ELR (cell line): Measurements from ENCODE around the gene CYB5B.

Experiments
- DNase-seq: peaks from one replicate; pipeline ENCODE4 v3.0.0-alpha.2; 2015; ENCODE audit warnings: low read depth

The CYB5B gene

GRCh38 chr16:69486724-69487123 is 62.3 kb downstream of the CYB5B start:
- no peak for DNase-seq

DNA sequence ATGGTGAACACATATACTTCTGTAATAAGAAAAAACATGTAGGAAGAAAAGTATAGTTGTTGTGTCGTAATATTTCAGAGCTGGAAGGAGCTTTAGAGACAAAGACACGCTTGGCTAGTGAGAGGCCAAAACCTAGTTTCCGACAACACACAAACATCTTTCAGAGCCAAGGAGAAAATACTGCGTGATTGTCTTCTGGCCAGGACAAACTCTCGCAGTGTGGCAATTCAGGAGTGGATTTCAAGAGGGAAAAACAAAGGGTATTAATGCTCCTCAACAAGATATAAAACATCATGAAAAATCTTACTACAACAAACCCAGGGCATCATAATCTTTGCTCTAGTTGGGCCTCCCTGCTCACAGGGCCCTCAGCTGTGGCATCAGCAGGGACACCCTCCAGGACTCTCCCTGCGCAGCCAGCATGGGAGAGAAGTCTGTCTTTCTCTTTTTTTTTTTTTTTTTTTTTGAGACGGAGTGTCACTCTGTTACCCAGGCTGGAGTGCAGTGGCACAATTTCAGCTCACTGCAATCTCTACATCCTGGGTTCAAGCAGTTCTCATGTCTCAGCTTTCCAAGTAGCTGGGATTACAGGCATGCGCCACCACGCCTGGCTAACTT is 66.4 kb downstream of the CYB5B start:
- no peak for DNase-seq

GRCh38 chr16:69494991-69495392 is 70.6 kb downstream of the CYB5B start:
- DNase-seq: peak; percentile 55

- DNase-seq: no peak
Observed at GRCh38 chr16:69495821-69496220, 71.4 kb downstream of the CYB5B start.

- no peak for DNase-seq
Observed at GRCh38 chr16:69496376-69496775, 72.0 kb downstream of the CYB5B start.

DNA sequence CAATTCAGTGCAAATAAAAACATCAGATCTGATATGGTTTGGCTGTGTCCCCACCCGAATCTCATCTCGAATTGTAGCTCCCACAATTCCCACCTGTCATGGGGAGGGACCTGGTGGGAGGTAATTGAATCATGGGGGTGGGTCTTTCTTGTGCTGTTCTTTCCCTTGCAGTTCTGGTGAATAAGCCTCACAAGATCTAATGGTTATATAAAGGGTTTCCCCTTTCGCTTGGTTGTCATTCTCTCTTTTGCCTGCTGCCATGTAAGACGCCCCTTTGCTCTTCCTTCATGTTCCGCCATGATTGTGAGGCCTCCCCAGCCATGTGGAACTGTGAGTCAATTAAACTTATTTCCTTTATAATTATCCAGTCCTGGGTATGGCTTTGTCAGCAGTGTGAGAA is 72.5 kb downstream of the CYB5B start:
- no peak for DNase-seq

- no peak for DNase-seq
Observed at GRCh38 chr16:69497876-69498596, 73.6 kb downstream of the CYB5B start.

DNA sequence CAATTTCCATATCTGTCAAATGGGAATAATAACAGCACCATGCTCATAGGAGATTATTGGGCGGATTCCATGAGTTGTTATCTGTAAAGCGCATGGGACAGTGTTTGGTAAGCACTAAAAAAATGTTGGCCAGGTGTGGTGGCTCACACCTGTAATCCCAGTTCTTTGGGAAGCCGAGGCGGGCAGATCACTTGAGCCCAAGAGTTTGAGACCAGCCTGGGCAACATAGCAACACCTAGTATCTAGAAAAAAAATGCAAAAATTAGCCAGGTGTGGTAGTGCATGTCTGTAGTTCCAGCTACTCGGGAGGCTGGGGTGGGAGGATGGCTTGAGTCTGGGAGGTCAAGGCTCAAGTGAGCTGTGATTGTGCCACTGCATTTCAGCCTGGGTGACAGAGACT is 74.5 kb downstream of the CYB5B start:
- no peak for DNase-seq

GRCh38 chr16:69499541-69500230 is 75.3 kb downstream of the CYB5B start:
- DNase-seq: no peak

GRCh38 chr16:69500496-69500895 is 76.1 kb downstream of the CYB5B start:
- DNase-seq: no peak

DNA sequence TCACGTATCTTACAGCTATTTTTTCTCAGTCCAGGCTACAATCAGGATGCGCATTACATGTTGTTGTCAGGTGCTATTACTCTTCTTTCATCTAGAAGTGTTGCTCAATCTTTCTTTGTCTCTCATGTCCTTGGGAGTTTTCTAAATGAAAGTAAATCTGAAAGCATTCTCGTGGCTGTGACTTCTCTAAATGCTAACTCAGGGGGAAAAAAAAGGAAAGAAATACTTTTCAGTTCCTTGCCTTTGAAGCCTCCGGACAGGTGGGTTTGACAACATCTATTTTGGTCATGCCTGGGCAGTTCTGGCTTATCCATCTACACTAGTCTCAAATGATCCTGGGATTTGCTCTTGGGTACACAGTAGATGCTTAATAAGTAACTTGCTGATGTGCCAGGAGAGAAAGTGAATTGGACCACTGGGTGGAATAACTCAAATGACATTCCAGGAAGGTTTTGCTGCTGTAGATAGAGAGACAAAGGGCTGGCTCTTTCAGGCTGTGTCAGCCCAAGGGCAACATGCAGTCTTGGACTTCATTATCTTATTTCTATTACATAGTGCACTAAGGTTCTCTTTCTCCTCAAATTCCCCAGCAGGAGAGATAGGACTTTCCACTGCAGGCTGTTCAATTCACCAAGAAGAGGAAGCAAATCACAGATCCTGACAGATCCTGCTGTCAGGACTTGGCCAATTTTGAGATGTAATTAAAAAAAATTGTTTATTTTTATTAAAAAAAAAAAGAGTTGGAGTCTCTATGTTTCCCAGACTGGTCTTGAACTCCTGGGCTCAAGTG is 77.7 kb downstream of the CYB5B start:
- no peak for DNase-seq

DNA sequence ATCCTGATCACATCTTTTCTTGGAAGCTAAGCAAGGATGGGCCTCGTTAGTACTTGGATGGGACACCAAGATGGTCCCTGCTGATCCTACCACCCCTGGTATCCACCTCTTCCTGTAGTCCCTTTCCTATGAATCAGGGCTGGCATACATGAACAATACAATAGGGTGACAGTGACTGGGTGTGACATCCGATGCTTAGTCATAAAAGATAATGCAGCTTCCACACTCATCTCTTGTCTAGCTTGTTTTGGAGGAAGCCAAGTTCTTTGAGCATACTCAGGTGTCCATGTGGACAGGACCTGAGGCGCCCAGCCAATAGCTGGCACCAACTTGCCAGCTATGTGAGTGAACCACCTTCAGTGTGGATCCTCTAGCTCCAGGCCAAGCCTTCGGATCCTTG is 78.8 kb downstream of the CYB5B start:
- DNase-seq: no peak

DNA sequence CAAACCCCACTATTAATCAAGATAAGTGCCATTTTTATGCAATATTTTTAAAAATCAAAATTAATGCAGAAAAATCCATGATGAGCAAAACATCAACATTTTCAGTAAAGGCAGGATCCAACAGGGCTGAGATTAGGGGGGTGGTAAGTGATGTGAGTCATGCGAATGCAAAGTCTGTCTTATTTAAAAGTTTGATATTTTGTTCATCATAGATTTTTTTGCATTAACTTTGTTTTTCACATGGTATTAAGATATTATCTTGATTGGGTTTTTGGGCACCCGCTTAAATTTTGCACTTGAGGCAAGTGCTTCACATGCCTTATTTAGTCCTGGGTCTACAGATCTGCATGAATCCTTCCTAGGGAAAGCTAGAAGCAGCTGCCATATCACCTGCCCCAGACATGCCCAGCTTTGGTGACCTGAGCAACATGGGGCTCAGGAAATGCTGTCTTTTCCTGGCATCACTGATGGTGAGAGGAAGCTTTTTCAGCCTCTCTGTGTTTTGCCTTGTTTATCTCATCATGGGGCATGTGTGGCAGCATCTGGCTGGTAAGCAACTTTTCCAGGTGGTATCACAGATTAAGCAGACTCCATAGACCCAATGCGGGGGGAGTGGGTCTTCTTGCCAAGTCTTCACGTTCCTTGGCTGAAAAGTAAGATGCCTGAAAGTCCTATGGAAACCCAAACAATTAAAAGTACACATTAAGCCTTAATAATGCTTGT is 83.8 kb downstream of the CYB5B start:
- no peak for DNase-seq

DNA sequence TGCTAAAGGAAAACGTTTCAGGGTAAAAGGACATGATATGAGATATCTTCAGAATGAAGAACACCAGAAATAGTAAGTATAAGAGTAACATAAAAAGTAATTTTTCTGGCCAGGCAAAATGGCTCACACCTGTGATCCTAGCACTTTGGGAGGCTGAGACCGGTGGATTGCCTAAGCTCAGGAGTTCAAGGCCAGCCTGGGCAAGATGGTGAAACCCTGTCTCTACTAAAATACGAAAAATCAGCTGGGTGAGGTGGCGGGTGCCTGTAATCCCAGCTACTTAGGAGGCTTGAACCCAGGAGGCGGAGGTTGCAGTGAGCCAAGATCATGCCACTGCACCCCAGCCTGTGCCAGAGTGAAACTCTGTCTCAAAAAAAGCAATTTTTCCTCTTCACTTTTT is 84.7 kb downstream of the CYB5B start:
- no peak for DNase-seq

GRCh38 chr16:69511651-69512050 is 87.2 kb downstream of the CYB5B start:
- DNase-seq: no peak

DNA sequence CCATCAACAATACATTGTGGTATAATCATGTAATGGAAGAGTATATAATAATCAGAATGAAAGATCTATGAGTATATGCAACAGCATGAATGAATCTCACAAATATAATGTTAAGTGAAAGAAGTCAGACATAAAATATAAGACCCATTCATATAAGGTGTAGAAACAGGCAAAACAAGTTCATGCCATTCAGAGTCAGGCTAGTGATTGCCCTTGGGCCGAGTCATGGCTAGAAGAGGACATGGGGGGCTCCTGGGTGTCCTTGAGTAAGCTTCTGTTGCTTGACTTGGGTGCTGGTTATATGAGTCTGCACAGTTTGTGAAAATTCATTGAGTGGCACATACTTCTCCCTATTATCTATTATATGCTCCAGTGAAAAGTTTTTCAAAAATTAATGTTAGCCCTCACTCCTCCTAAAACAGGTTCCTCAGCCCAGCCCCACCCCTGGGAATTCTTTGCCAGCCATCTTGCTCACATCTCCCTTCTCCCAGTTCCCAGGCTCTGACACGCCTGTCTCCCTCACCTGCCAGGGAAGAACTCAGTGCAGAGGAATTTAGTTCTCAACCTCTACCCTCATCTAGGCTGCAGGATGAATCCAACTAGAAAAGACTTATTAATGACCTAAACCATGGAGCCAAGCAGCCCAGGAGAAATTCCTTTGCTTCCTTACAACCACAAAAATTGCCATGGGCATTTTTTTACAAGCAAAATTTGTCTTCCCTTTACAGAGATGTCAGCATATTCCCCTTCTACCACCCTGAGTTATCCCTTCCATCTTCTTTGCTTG is 89.0 kb downstream of the CYB5B start:
- DNase-seq: peak; percentile 89

- peak; percentile 51 for DNase-seq
Observed at GRCh38 chr16:69514356-69514755, 89.9 kb downstream of the CYB5B start.
